ENCODE measurements around the gene PLPP2.
A peak's percentile ranks its signal among the peaks of the same experiment; 100 is the strongest.

GRCh38 chr19:294946-295686, 3.9 kb upstream of the PLPP2 start:
- peak; percentile 62 for TF ChIP-seq CTCF (IDR thresholded peaks at IDR 0.05; ENCODE audit: insufficient read depth, low read length, poor library complexity, severe bottlenecking)
- no peak for TF ChIP-seq EZH2phosphoT487 (conservative IDR thresholded peaks at IDR 0.05; ENCODE audit: low read length)

Data from SU-DHL-6 (cell line).